ENCODE measurements around the gene FITM1. TPM values are rescaled to one million over a fixed set of nuclear protein-coding genes. Genes with fewer than 3 reads are reported as not detected.

FITM1 gene
- polyA plus RNA-seq, 3 donors, result 2.1 TPM; not detected in 2

GRCh38 chr14:24092505-24093206 lies 37.8 kb upstream of the FITM1 start:
- peaks cover 0 to 5% of the 10 kb centered on the region in 2 donors for H3K36me3 ChIP-seq (replicated peaks in 1 of 2; ENCODE audit: control insufficient read depth in 1 of 2, insufficient read depth in 2 of 2, low read length in 2 of 2)
- 50% methylated on average over 2 of the region's 4 CpGs for WGBS (ENCODE audit: insufficient coverage)
- peak overlapping the region; percentile 6 for H3K9ac ChIP-seq (ENCODE audit: insufficient read depth, low read length, poor library complexity, severe bottlenecking)
- peaks cover 31% of the 10 kb centered on the region for H3K79me2 ChIP-seq (ENCODE audit: insufficient read depth, low read length)
- no peaks in the 10 kb centered on the region for H3K27me3 ChIP-seq (ENCODE audit: control insufficient read depth in 2 of 2, insufficient read depth in 2 of 2, low read length in 2 of 2)
- peak; percentile 56 to 73 (median 59) for DNase-seq
- peaks cover 36 to 48% of the 10 kb centered on the region in 2 donors for H3K4me1 ChIP-seq (ENCODE audit: control insufficient read depth in 1 of 2, insufficient read depth in 2 of 2, low read length in 2 of 2)
- H2AFZ ChIP-seq (ENCODE audit: insufficient read depth, low read depth, low read length, poor library complexity, severe bottlenecking), result no peak overlapping the region
- no peak overlapping the region for H3K4me3 ChIP-seq (replicated peaks in 1 of 3; ENCODE audit: low read depth in 2 of 3, low read length in 3 of 3)
- H3K27ac ChIP-seq (ENCODE audit: low read depth in 1 of 2, low read length in 2 of 2), result peak overlapping the region; percentile 68 to 92
- H4K20me1 ChIP-seq (ENCODE audit: insufficient read depth, low read length), result peaks cover 8% of the 10 kb centered on the region
- H3K9me3 ChIP-seq (replicated peaks in 1 of 2; ENCODE audit: control insufficient read depth in 1 of 2, insufficient read depth in 1 of 2, low read length in 2 of 2), result no peaks in the 10 kb centered on the region
- H3K4me3 Mint-ChIP-seq, result peak overlapping the region in 1 of 2 donors; percentile 96
- intact Hi-C loops (cut with micrococcal nuclease), result no loop called here
- H3K36me3 Mint-ChIP-seq, result peaks cover 8 to 10% of the 10 kb centered on the region in 2 donors
- peaks cover 0 to 3% (median 0%) of the 10 kb centered on the region in 7 donors for H3K9me3 Mint-ChIP-seq
- peak overlapping the region; percentile 0 for H3K4me2 ChIP-seq (replicated peaks; ENCODE audit: extremely low read depth, low read length, poor library complexity, severe bottlenecking)
- TF ChIP-seq CTCF (IDR thresholded peaks at IDR 0.05), result no peak
- H3K27ac Mint-ChIP-seq, result peak overlapping the region; percentile 85 to 95 (median 89)
- peaks cover 0 to 2% (median 0%) of the 10 kb centered on the region in 3 donors for H3K27me3 Mint-ChIP-seq (ENCODE audit: low read depth in 3 of 3)
- H3K4me1 Mint-ChIP-seq, result peaks cover 45% of the 10 kb centered on the region

- Histone ChIP-seq H3K36me3 (replicated peaks in 1 of 2; ENCODE audit: control insufficient read depth in 1 of 2, insufficient read depth in 2 of 2, low read length in 2 of 2) (peaks cover 5 to 12% of the 10 kb centered on the region in 2 donors), H3K79me2 (ENCODE audit: insufficient read depth, low read length) (peaks cover 34% of the 10 kb centered on the region), H3K4me1 (ENCODE audit: control insufficient read depth in 1 of 2, insufficient read depth in 2 of 2, low read length in 2 of 2) (peaks cover 36 to 49% of the 10 kb centered on the region in 2 donors), H4K20me1 (ENCODE audit: insufficient read depth, low read length) (peaks cover 10% of the 10 kb centered on the region), H3K27me3 (ENCODE audit: control insufficient read depth in 2 of 2, insufficient read depth in 2 of 2, low read length in 2 of 2) (no peaks in the 10 kb centered on the region), H3K9me3 (replicated peaks in 1 of 2; ENCODE audit: control insufficient read depth in 1 of 2, insufficient read depth in 1 of 2, low read length in 2 of 2) (no peaks in the 10 kb centered on the region), H3K9ac (ENCODE audit: insufficient read depth, low read length, poor library complexity, severe bottlenecking) (peak overlapping the region; percentile 6), H3K4me2 (replicated peaks; ENCODE audit: extremely low read depth, low read length, poor library complexity, severe bottlenecking) (peak overlapping the region; percentile 98), H3K27ac (ENCODE audit: low read depth in 1 of 2, low read length in 2 of 2) (peak overlapping the region; percentile 68 to 92), H2AFZ (ENCODE audit: insufficient read depth, low read depth, low read length, poor library complexity, severe bottlenecking) (peak overlapping the region; percentile 89), H3K4me3 (replicated peaks in 1 of 3; ENCODE audit: low read depth in 2 of 3, low read length in 3 of 3) (peak overlapping the region in 2 of 3 experiments; percentile 64 to 98)
- H3K27ac Mint-ChIP-seq, result peak overlapping the region; percentile 85 to 95 (median 89)
- intact Hi-C loops (cut with micrococcal nuclease), result no loop called here
- H3K4me3 Mint-ChIP-seq, result peak overlapping the region; percentile 96 to 97
- TF ChIP-seq CTCF (IDR thresholded peaks at IDR 0.05), result no peak
- no peak for DNase-seq
- H3K9me3 Mint-ChIP-seq, result peaks cover 0 to 3% (median 0%) of the 10 kb centered on the region in 7 donors
- H3K4me1 Mint-ChIP-seq, result peaks cover 45% of the 10 kb centered on the region
- peaks cover 12 to 17% of the 10 kb centered on the region in 2 donors for H3K36me3 Mint-ChIP-seq
- WGBS (ENCODE audit: insufficient coverage), result 88% methylated on average over 17 of the region's 19 CpGs
- H3K27me3 Mint-ChIP-seq (ENCODE audit: low read depth in 3 of 3), result peaks cover 0 to 2% (median 0%) of the 10 kb centered on the region in 3 donors
Observed at GRCh38 chr14:24093207-24093900, 37.1 kb upstream of the FITM1 start.
